GM12878 (cell line): ENCODE results near the gene LIN7A. TPM values are rescaled to one million over a fixed set of nuclear protein-coding genes. Genes with fewer than 3 reads are reported as not detected.

Source experiments
- ATAC-seq: fragments of 200-7000 bp; cut with Tn5 transposase; 3 replicates; pipeline ENCODE4 v1.9.1; 2020; ENCODE audit warnings: mild to moderate bottlenecking, moderate library complexity
- BruUV-seq: library from RNA; stranded (reverse); fragments of 400-500 nt; replicated peaks from 2 replicates; lab custom pipeline; 2021; lab: Mats Ljungman, UMichigan
- CTCF ChIA-PET: fragments of 300-600 bp; sonication (Branson Sonifier 250); formaldehyde crosslinking; extraction: SDS; loops from one replicate; lab custom pipeline; 2021; ENCODE audit warnings: inconsistent platforms; lab: Yijun Ruan, JAX
- POLR2A ChIA-PET: fragments of 350-600 bp; formaldehyde crosslinking; extraction: SDS; loops from one replicate; lab custom pipeline; 2021; ENCODE audit warnings: inconsistent platforms; lab: Charles Lee
- RAD21 ChIA-PET: fragments of 300-600 bp; sonication (Branson Sonifier 250); formaldehyde crosslinking; loops from one replicate; lab custom pipeline; 2023; ENCODE audit warnings: antibody characterized with exemption; ENCODE audit not compliant: unreplicated experiment; lab: Charles Lee
- SMC1A ChIA-PET: fragments of 300-600 bp; sonication (Branson Sonifier 250); formaldehyde crosslinking; loops from one replicate; lab custom pipeline; 2023; ENCODE audit not compliant: unreplicated experiment, uncharacterized antibody; lab: Charles Lee
- DNase-seq: peaks from one replicate; pipeline ENCODE4 v3.0.0-alpha.2; 2011; ENCODE audit warnings: low read depth, low spot score
- FAIRE-seq: peaks from 3 replicates; lab custom pipeline; 2011; peaks lifted over from hg19 to GRCh38; lab: Jason Lieb, UNC
- H2AFZ ChIP-seq: 2 replicates; pipeline ENCODE4 v1.6.0; 2011; ENCODE audit warnings: low read depth, low read length, control low read depth; ENCODE audit not compliant: control insufficient read depth
- H3K27ac ChIP-seq: 2 replicates; pipeline ENCODE4 v1.5.1; 2011; ENCODE audit warnings: control low read depth; ENCODE audit not compliant: control insufficient read depth, insufficient read depth
- H3K27me3 ChIP-seq, 2 experiments: replicated peaks in 1 of 2; 2 replicates each; pipeline versions ENCODE4 v1.6.0 to v1.6.1; 2011; ENCODE audit warnings: low read length in 1 of 2; ENCODE audit not compliant: control insufficient read depth in 2 of 2, insufficient read depth in 2 of 2
- H3K36me3 ChIP-seq, 2 experiments: 2 replicates each; pipeline ENCODE4 v1.5.1; 2011; ENCODE audit warnings: low read length in 1 of 2; ENCODE audit not compliant: control insufficient read depth in 2 of 2, insufficient read depth in 2 of 2
- H3K4me1 ChIP-seq: 2 replicates; pipeline ENCODE4 v1.6.1; 2011; ENCODE audit warnings: mild to moderate bottlenecking, low read length, moderate library complexity, mixed read lengths; ENCODE audit not compliant: control insufficient read depth, insufficient read depth
- H3K4me2 ChIP-seq: 2 replicates; pipeline ENCODE4 v1.6.0; 2011; ENCODE audit warnings: control low read depth; ENCODE audit not compliant: control insufficient read depth, insufficient read depth
- H3K4me3 ChIP-seq: fragments of 200-600 bp; sonication (generic); 2 replicates; pipeline ENCODE4 v1.5.1; 2016
- H3K79me2 ChIP-seq: 2 replicates; pipeline ENCODE4 v1.6.0; 2011; ENCODE audit warnings: low read length; ENCODE audit not compliant: control insufficient read depth, insufficient read depth
- H3K9ac ChIP-seq: 2 replicates; pipeline ENCODE4 v1.8.0; 2011; ENCODE audit warnings: low read length, control low read depth, mixed read lengths; ENCODE audit not compliant: control insufficient read depth, insufficient read depth
- H3K9me3 ChIP-seq: replicated peaks from 3 replicates; pipeline ENCODE4 v1.5.1; 2011; ENCODE audit warnings: mild to moderate bottlenecking, low read length; ENCODE audit not compliant: control insufficient read depth, insufficient read depth
- H4K20me1 ChIP-seq: 2 replicates; pipeline ENCODE4 v1.6.0; 2011; ENCODE audit not compliant: control insufficient read depth, insufficient read depth
- CHD1 ChIP-seq: IDR thresholded peaks from 2 replicates; pipeline ENCODE4 v1.6.1; 2012; ENCODE audit warnings: low read depth, low read length, improper control_type of control experiment
- CREB1 ChIP-seq: IDR thresholded peaks from 2 replicates; pipeline ENCODE4 v1.6.1; 2012; ENCODE audit warnings: low read depth, mild to moderate bottlenecking, inconsistent platforms
- IRF4 ChIP-seq: IDR thresholded peaks from 2 replicates; pipeline ENCODE4 v1.6.1; 2011; ENCODE audit warnings: low read depth, low read length
- MTA3 ChIP-seq: IDR thresholded peaks from 2 replicates; pipeline ENCODE4 v1.6.1; 2012; ENCODE audit warnings: low read length, inconsistent platforms, borderline replicate concordance
- TBL1XR1 ChIP-seq: IDR thresholded peaks from 2 replicates; pipeline ENCODE4 v1.6.1; 2012; ENCODE audit warnings: low read depth, low read length, improper control_type of control experiment
- in situ Hi-C: fragments of 300-500 bp; cut with MboI; formaldehyde crosslinking; loops from 9 replicates; pipeline ENCODE4 v1.14.3; 2018; ENCODE audit warnings: mixed read lengths
- intact Hi-C: fragments of 100-400 bp; cut with micrococcal nuclease; formaldehyde crosslinking; loops from one replicate; pipeline ENCODE4 v1.14.2; 2022; ENCODE audit not compliant: unreplicated experiment
- polyA plus RNA-seq, 11 experiments: library from polyadenylated mRNA; depleted of rRNA in 4 of 11; unstranded in 6 of 11; stranded (reverse) in 5 of 11; fragments of >200 nt; fragmentation: Nextera tagmentation in 4 of 11; fragmentation: Illumina TruSeq in 1 of 11; extraction: Ambion mirVana in 4 of 11; extraction: Trizol in 1 of 11; gene quantifications; 1 replicate in 1 of 11; 2 replicates in 10 of 11; pipeline versions ENCODE4 v1.2.1 to v1.2.3, GENCODE V29; 2011 to 2016; ENCODE audit warnings: inconsistent platforms in 2 of 11, missing spikeins in 2 of 11, low read depth in 1 of 11
- total RNA-seq, 4 experiments: library from RNA; depleted of rRNA in 3 of 4; stranded (reverse); fragments of >200 nt in 3 of 4; fragmentation: Illumina TruSeq in 1 of 4; extraction: Trizol in 1 of 4; gene quantifications; 2 replicates each; pipeline versions ENCODE4 v1.2.1 to v1.2.3, GENCODE V29; 2013 to 2021
- TF ChIP-seq, protein P1 (sequence below): fragments of 450-650 bp; IDR thresholded peaks from 2 replicates; pipeline ENCODE4 v1.6.1; 2017; ENCODE audit warnings: mild to moderate bottlenecking, moderate library complexity
- TF ChIP-seq, protein P2 (sequence below): IDR thresholded peaks from 2 replicates; pipeline ENCODE4 v1.6.1; 2011; ENCODE audit warnings: low read depth, low read length, improper control_type of control experiment, borderline replicate concordance

The LIN7A gene
- total and polyA plus RNA-seq, 10 of the 15 experiments (the other 5 are each of a cell fraction or from before 2014, with no cell fraction given) = 0.04 to 0.93 (median 0.35) TPM; not detected in 1

DNA sequence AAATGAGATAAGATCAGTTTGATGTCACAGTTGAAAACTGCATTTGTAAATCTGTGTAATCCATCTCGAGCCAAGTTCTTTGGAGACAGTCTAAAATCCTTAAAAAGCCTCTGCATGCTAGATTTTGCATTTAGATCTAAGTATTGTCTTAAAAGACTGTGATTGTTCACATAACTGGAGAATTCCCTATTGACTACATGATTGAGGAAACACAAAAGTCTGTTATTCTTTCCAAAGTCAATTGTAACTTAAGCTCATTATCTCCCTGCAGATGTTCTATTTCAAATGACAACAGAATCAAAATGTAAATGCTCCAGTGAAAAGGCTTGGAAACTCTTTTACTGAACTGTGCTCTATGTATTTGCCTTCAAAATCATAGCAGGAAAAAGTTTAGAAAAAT lies 143.2 kb downstream of the LIN7A start (continued):
- TF ChIP-seq, protein P1, sequence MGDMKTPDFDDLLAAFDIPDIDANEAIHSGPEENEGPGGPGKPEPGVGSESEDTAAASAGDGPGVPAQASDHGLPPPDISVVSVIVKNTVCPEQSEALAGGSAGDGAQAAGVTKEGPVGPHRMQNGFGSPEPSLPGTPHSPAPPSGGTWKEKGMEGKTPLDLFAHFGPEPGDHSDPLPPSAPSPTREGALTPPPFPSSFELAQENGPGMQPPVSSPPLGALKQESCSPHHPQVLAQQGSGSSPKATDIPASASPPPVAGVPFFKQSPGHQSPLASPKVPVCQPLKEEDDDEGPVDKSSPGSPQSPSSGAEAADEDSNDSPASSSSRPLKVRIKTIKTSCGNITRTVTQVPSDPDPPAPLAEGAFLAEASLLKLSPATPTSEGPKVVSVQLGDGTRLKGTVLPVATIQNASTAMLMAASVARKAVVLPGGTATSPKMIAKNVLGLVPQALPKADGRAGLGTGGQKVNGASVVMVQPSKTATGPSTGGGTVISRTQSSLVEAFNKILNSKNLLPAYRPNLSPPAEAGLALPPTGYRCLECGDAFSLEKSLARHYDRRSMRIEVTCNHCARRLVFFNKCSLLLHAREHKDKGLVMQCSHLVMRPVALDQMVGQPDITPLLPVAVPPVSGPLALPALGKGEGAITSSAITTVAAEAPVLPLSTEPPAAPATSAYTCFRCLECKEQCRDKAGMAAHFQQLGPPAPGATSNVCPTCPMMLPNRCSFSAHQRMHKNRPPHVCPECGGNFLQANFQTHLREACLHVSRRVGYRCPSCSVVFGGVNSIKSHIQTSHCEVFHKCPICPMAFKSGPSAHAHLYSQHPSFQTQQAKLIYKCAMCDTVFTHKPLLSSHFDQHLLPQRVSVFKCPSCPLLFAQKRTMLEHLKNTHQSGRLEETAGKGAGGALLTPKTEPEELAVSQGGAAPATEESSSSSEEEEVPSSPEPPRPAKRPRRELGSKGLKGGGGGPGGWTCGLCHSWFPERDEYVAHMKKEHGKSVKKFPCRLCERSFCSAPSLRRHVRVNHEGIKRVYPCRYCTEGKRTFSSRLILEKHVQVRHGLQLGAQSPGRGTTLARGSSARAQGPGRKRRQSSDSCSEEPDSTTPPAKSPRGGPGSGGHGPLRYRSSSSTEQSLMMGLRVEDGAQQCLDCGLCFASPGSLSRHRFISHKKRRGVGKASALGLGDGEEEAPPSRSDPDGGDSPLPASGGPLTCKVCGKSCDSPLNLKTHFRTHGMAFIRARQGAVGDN = no peak
- no peak for TF ChIP-seq CREB1
- no peak for TF ChIP-seq IRF4
- no peak for TF ChIP-seq CHD1
- TF ChIP-seq, protein P2, sequence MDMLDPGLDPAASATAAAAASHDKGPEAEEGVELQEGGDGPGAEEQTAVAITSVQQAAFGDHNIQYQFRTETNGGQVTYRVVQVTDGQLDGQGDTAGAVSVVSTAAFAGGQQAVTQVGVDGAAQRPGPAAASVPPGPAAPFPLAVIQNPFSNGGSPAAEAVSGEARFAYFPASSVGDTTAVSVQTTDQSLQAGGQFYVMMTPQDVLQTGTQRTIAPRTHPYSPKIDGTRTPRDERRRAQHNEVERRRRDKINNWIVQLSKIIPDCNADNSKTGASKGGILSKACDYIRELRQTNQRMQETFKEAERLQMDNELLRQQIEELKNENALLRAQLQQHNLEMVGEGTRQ = no peak
- TF ChIP-seq MTA3 = no peak
- TF ChIP-seq, all 136 proteins: peak for 0

DNA sequence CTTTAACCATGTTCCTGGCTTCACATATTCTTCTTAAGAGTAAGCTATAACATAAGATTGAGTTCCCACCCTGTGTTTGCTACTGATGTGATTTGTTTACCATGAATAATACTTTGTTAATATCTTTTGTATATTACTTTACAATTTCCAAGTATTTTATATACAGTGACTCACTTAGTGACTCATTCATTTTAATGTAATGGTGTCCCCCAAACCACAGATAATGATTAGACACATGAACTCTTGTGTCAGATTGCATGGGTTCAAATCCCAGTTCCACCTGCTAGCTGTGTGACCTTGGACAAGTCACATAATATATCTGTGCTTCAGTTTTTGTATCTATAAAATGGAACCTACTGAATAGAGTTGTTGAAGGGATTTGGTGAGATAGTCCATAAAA lies 144.9 kb downstream of the LIN7A start:
- Histone ChIP-seq H3K27ac (no peak overlapping the region), H3K4me3 (no peak overlapping the region), H3K9me3 (no peaks in the 10 kb centered on the region; the same call in 1 of the 3 replicates), H3K27me3 (no peaks in the 10 kb centered on the region), H3K79me2 (no peaks in the 10 kb centered on the region), H3K36me3 (no peaks in the 10 kb centered on the region), H3K9ac (no peak overlapping the region), H3K4me1 (no peaks in the 10 kb centered on the region; the same call in 1 of the 2 replicates), H4K20me1 (no peaks in the 10 kb centered on the region), H2AFZ (no peak overlapping the region), H3K4me2 (no peak overlapping the region)
- TF ChIP-seq TBL1XR1 = no peak
- DNase-seq (no peak), FAIRE-seq (no peak), ATAC-seq (no peak; the same call in 2 of the 3 replicates)
- ChIA-PET CTCF (interaction anchor here (0.6 to 1.9 kb wide), 3 partner anchors 10 to 1113 kb away, joined by 3 to 7 read pairs (median 3); no protein-coding TSS in a partner anchor), POLR2A (interaction anchor here (0.9 kb wide), 1 partner anchor 12 kb away, joined by 3 read pairs; no protein-coding TSS in a partner anchor), SMC1A (interaction anchor here (0.6 to 1.3 kb wide), 4 partner anchors 12 to 46 kb away, joined by 3 to 4 read pairs (median 3); no protein-coding TSS in a partner anchor), RAD21 (no interaction called here)
- in situ Hi-C loops = no loop called here
- intact Hi-C loops = no loop called here
- no TSS peak for BruUV-seq
